ENCODE results near the gene CFAP161.

The CFAP161 gene

DNA sequence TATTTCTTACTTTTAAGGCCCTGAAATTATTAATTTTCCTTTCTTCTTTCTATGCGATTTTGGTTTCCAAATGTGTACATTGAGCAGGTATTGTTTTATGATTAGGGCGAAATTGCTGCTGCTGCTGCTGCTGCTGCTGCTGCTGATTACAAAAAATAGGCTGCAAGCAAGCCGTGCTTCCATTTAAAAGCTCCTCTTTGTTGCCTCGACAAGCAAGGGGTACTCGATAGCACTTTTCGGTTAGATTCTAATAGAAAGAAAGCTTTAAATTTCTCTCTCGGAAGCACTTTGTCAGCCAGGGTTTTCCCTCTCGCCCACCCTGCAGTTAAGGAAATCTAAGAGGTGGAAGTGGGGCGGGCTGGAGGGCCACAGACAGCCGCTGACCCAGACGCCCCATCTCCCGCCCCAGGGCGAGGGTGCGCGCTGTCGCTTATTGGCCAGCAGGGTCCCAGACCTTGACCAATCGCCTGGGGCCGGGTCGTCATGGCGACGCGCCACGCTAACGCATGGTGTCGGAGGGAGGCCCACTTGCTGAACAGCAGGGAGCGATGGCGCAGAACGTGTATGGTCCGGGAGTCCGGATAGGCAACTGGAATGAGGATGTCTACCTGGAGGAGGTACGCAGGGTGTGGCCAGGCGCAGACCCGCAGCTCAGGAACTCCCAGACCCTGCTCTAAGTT lies at the start of gene CFAP161:
Gene CFAP161 (plus strand): TSS at position 489 of the 680 bp plus-strand sequence. CDS start 60 bp downstream, at position 549.
- peak; percentile 17 to 27 (median 23) for DNase-seq (ENCODE audit: low read depth in 3 of 3)

DNA sequence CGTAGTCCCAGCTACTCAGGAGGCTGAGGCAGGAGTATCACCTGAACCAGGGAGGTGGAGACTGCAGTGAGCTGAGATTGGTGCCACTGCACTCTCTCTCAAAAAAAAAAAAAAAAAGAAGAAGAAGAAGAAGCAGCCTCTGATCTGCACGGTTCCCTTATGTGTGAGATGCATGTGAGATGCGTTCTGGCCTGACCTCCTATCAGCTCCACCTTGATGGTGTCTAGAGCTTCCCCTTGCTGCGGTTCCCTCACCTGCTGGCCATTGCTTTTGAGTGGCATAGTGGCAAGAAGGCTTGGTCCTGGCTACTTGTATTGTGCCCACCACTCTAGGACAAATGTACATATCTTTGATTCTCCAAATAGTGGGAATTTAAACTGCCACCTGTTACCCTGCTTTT lies 49.4 kb upstream of the CFAP161 start:
- DNase-seq (ENCODE audit: low read depth in 3 of 3) = no peak

DNA sequence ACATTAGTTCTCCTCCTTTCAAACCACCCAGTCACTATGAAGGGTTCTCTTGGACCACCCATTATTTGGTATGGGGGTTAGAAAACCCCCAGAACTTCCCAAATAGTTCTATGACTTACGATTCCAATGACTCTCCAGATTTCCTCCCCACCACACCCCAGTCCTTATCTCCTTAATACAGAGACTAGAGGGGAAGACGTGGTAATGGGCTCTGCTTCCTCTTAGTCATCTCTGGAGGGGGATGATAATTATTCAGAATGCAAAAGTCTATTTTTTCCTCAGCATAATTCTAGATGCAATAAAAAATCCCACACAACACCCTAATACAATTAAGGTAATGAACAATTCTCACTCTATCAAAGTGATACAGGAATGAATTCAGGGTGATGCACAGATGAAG lies 48.9 kb upstream of the CFAP161 start:
- no peak for DNase-seq (ENCODE audit: low read depth in 3 of 3)

DNA sequence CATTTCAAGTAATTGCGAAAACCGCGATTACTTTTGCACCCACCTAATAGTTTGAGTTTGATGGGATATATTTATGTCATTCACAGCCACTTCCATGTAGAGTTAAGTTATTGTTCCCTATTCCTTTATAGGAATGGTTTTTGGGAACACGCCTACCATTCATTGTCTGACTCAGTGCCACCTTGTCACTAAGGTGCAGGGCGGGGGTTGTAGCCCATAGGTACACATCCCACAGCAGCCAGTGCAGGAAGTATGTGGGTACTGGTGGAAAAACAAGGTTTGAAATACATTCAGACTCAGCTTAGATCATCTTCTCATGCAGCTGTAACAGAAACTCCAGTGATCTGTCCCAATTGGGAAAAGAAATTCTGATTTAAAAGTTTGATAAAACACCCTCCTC lies 48.2 kb upstream of the CFAP161 start:
- no peak for DNase-seq (ENCODE audit: low read depth in 3 of 3)

DNA sequence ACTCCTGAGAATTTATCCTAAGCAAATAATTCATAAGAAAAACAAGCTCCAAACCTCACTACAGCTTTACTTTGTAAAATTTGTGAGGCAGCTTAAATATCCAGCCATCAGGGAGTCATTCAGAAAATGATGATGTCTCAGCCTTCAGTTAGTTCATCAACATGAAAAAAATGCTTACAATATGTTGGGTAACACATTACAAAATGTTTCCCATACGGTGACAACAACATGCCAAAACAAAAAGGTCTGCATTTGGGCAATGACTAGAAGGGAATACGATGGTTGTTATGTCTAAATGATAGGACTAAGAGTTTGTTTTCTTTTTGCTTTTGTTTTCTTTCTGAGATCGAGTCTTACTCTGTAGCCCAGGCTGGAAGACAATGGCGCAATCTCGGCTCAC lies 47.0 kb upstream of the CFAP161 start:
- DNase-seq (ENCODE audit: low read depth in 3 of 3) = no peak

- DNase-seq (ENCODE audit: low read depth in 3 of 3) = no peak
These were observed 46.4 kb upstream of the CFAP161 start for GRCh38 chr15:81087694-81088093.

- DNase-seq (ENCODE audit: low read depth in 3 of 3) = no peak
These were observed 45.5 kb upstream of the CFAP161 start for GRCh38 chr15:81088470-81089013.

- no peak for DNase-seq (ENCODE audit: low read depth in 3 of 3)
These were observed 42.0 kb upstream of the CFAP161 start for GRCh38 chr15:81091889-81092558.

- no peak for DNase-seq (ENCODE audit: low read depth in 3 of 3)
These were observed 41.5 kb upstream of the CFAP161 start for GRCh38 chr15:81092559-81092902.

DNA sequence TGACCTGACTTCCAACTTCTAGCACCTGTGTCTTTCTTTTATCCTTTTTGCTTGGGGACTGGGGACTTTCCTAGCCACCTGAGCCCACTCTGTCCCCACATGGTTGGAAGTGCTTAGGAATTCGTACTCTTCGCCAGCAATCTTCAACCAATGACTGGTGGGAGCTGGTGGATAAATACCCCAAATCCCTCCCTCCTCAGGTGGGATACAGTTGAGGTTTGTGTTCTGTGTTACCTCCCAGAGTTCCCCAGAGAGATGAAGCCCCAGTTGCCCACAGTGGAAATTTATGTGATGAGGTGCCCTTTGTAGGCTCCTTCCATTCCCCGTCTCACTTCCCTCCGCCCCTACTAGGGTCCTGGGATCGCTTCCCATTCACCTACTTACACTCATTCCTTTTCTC lies 40.1 kb upstream of the CFAP161 start:
- DNase-seq (ENCODE audit: low read depth in 3 of 3) = no peak

- DNase-seq (ENCODE audit: low read depth in 3 of 3) = no peak
These were observed 38.2 kb upstream of the CFAP161 start for GRCh38 chr15:81095690-81096365.

DNA sequence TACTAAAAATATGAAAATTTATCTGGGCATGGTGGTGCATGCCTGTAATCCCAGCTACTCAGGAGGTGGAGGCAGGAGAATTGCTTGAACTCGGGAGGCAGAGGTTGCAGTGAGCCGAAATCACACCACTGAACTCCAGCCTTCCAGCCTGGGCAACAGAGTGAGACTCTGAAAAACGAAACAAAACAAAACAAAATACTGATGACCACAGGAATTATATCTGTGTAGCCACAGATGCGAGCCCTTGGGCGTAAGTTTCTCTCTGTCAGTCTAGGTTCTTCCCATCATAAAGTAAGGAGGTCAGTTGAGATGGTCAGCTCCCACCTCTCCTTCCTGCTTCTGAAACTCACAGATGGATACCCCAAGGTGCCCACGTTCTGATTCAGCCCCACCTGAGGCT lies 37.7 kb upstream of the CFAP161 start:
- DNase-seq (ENCODE audit: low read depth in 3 of 3) = no peak

GRCh38 chr15:81097116-81097889 lies 36.8 kb upstream of the CFAP161 start:
- DNase-seq (ENCODE audit: low read depth in 3 of 3) = no peak

DNA sequence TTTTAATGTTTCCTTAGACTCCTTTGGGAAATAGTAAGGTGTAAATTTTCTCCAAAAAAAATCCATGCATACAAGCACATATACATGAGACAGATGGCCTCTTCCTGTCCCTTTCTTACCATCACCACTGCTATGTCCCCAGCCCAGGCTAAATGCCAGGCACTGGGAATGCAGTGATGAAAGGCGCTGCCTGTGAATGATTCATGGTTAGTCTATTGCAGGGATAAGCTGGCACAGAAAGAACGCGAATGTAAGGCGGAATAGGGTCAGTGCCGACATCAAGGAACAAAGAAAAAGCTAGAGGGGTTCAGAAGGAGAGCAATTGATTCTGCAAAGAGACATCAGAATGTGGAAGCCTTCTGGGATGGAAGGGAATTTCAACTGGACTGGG lies 36.2 kb upstream of the CFAP161 start:
- DNase-seq (ENCODE audit: low read depth in 3 of 3) = no peak

GRCh38 chr15:81098349-81098748 lies 35.7 kb upstream of the CFAP161 start:
- no peak for DNase-seq (ENCODE audit: low read depth in 3 of 3)

- no peak for DNase-seq (ENCODE audit: low read depth in 3 of 3)
These were observed 35.0 kb upstream of the CFAP161 start for GRCh38 chr15:81098861-81099651.

- DNase-seq (ENCODE audit: low read depth in 3 of 3) = no peak
These were observed 31.9 kb upstream of the CFAP161 start for GRCh38 chr15:81101894-81102815.

GRCh38 chr15:81103857-81104256 lies 30.2 kb upstream of the CFAP161 start:
- DNase-seq (ENCODE audit: low read depth in 3 of 3) = no peak

DNA sequence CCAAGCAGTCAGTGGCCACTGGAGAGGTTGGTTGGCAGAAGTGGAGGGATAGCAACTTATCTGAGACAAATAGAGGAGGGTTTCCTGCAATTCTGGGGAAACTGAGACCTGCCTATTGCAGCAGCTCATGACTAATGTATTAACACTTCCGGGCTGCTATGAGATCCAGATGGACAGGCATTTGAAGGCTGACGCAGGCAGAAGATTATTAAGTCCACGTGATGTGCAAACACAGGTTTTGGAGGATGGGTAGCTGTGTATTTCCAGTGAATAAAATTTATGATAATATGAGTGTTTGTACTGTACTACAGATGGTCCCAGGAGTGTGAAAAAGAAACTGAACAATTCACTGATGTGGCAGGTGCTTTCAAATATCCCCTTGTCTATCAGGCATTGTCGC lies 28.5 kb upstream of the CFAP161 start:
- no peak for DNase-seq (ENCODE audit: low read depth in 3 of 3)

GRCh38 chr15:81106560-81106959 lies 27.5 kb upstream of the CFAP161 start:
- peak in 2 of 3 donors; percentile 13 to 24 for DNase-seq (ENCODE audit: low read depth in 3 of 3)
